Activated naive CD8-positive, alpha-beta T cell treated with anti-CD3 and anti-CD28 coated beads, Interleukin-2, amount 10 ng/mL, durations not matched to agents 7 days and 5 days (primary cell): Measurements from ENCODE around the gene NPC1L1. TPM values are rescaled to one million over a fixed set of nuclear protein-coding genes. Genes with fewer than 3 reads are reported as not detected.
"Not testable (repeated sequence)": the region's sequence is repeated elsewhere in the genome, so short reads cannot be mapped to it uniquely, and the experiment has no call there.

Source experiments
- ATAC-seq: fragments of 150-1000 bp; cut with Tn5 transposase; one replicate; pipeline ENCODE4 v1.10.0; 2021; ENCODE audit warnings: low read depth, moderate library complexity
- POLR2A ChIA-PET: fragments of 350-600 bp; sonication (Branson Sonifier 250); formaldehyde crosslinking; loops from one replicate; lab custom pipeline; 2021; ENCODE audit warnings: antibody characterized with exemption; lab: Charles Lee
- DNase-seq: peaks from one replicate; pipeline ENCODE4 v3.0.0; 2021
- H3K27ac Mint-ChIP-seq: one replicate; pipeline ENCODE4 v1.8.0; 2022; ENCODE audit warnings: mild to moderate bottlenecking, mixed read lengths
- H3K27me3 Mint-ChIP-seq: one replicate; pipeline ENCODE4 v1.8.0; 2022; ENCODE audit warnings: mild to moderate bottlenecking, moderate library complexity, mixed read lengths
- H3K36me3 Mint-ChIP-seq: one replicate; pipeline ENCODE4 v1.8.0; 2021; ENCODE audit warnings: mild to moderate bottlenecking, mixed read lengths
- H3K4me1 Mint-ChIP-seq: one replicate; pipeline ENCODE4 v1.8.0; 2021; ENCODE audit warnings: mixed read lengths
- H3K4me3 Mint-ChIP-seq: one replicate; pipeline ENCODE4 v1.8.0; 2022; ENCODE audit warnings: mild to moderate bottlenecking, moderate library complexity, mixed read lengths
- H3K9me3 Mint-ChIP-seq: one replicate; pipeline ENCODE4 v1.8.0; 2021; ENCODE audit warnings: mixed read lengths
- total RNA-seq, 2 experiments: library from RNA; stranded (reverse); gene quantifications; one replicate each; pipeline ENCODE4 v1.2.3, GENCODE V29; 2021

The NPC1L1 gene
- total RNA-seq, 2 experiments from 2014 or later: 0.11 TPM; not detected in 1

GRCh38 chr7:44561962-44562621 is 21.0 kb upstream of the NPC1L1 start:
- H3K9me3 Mint-ChIP-seq: no peaks in the 10 kb centered on the region
- peaks cover 12% of the 10 kb centered on the region for H3K36me3 Mint-ChIP-seq
- no peak for DNase-seq
- POLR2A ChIA-PET: interaction anchor here (0.7 kb wide), 1 partner anchor 71 kb away, joined by 5 read pairs; no protein-coding TSS in a partner anchor
- H3K27ac Mint-ChIP-seq: no peak overlapping the region
- no peak for ATAC-seq
- no peak overlapping the region for H3K4me3 Mint-ChIP-seq
- H3K4me1 Mint-ChIP-seq: peaks cover 5% of the 10 kb centered on the region
- peaks cover 2% of the 10 kb centered on the region for H3K27me3 Mint-ChIP-seq

- no peak overlapping the region for H3K27ac Mint-ChIP-seq
- POLR2A ChIA-PET: no interaction called here
- H3K9me3 Mint-ChIP-seq: no peaks in the 10 kb centered on the region
- H3K36me3 Mint-ChIP-seq: peaks cover 12% of the 10 kb centered on the region
- peaks cover 2% of the 10 kb centered on the region for H3K27me3 Mint-ChIP-seq
- H3K4me1 Mint-ChIP-seq: peaks cover 4% of the 10 kb centered on the region
- H3K4me3 Mint-ChIP-seq: no peak overlapping the region
- DNase-seq (no peak), ATAC-seq (no peak)
Observed at GRCh38 chr7:44561481-44561880, 20.4 kb upstream of the NPC1L1 start.

DNA sequence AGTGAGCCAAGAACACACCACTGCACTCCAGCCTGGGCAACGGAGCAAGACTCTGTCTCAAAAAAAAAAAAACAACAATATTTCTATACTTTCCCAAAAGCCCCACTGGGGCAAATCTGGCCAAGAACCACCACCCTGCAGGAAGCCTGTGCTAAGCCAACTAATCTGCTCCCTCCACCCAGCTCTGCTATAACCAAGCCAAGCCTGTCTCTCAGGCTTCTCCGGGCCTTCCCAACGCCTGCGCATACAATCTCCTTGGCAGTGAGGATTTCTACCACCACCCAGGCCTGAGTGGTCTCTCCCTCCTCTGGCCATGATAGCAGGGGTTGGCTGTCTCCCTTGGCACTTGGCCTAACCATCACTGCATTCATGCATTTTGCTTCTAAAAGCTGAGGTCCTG is 18.4 kb upstream of the NPC1L1 start:
- POLR2A ChIA-PET: no interaction called here
- Mint-ChIP-seq H3K27ac (no peak overlapping the region), H3K4me1 (no peaks in the 10 kb centered on the region), H3K27me3 (peaks cover 5% of the 10 kb centered on the region), H3K9me3 (no peaks in the 10 kb centered on the region), H3K36me3 (peaks cover 3% of the 10 kb centered on the region), H3K4me3 (no peak overlapping the region)
- no peak for ATAC-seq
- no peak for DNase-seq

- H3K4me3 Mint-ChIP-seq: no peak overlapping the region
- no peak overlapping the region for H3K27ac Mint-ChIP-seq
- H3K4me1 Mint-ChIP-seq: no peaks in the 10 kb centered on the region
- H3K27me3 Mint-ChIP-seq: peaks cover 14% of the 10 kb centered on the region
- H3K9me3 Mint-ChIP-seq: no peaks in the 10 kb centered on the region
- no peak for DNase-seq
- H3K36me3 Mint-ChIP-seq: no peaks in the 10 kb centered on the region
- ATAC-seq: no peak
- POLR2A ChIA-PET: no interaction called here
Observed at GRCh38 chr7:44557485-44557884, 16.4 kb upstream of the NPC1L1 start.

DNA sequence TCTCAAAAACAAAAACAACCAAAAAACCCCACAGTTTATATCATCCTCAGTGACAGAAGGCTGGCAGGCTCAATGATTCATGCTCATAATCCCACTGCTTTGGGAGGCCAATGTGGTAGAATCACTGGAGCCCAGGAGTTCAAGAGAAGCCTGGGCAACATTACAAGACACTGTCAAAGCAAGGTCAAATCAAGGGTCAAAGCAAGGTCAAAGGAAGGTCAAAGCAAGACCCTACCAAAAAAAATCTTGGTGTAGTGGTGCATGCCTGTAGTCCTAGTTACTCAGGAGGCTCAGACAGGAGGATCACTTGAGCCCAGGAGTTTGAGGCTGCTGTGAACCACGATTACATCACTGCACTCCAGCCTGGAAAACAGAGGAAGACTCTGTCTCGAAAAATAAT is 14.2 kb upstream of the NPC1L1 start:
- H3K36me3 Mint-ChIP-seq: no peaks in the 10 kb centered on the region
- ATAC-seq (no peak), DNase-seq (no peak)
- no peaks in the 10 kb centered on the region for H3K9me3 Mint-ChIP-seq
- H3K27me3 Mint-ChIP-seq: peaks cover 14% of the 10 kb centered on the region
- H3K4me1 Mint-ChIP-seq: no peaks in the 10 kb centered on the region
- no peak overlapping the region for H3K27ac Mint-ChIP-seq
- POLR2A ChIA-PET: no interaction called here
- no peak overlapping the region for H3K4me3 Mint-ChIP-seq

- H3K4me3 Mint-ChIP-seq, ATAC-seq, POLR2A ChIA-PET, H3K36me3 Mint-ChIP-seq, DNase-seq, H3K27ac Mint-ChIP-seq, H3K9me3 Mint-ChIP-seq, H3K4me1 Mint-ChIP-seq: not testable (repeated sequence)
- peaks cover 15% of the 10 kb centered on the region for H3K27me3 Mint-ChIP-seq
Observed at GRCh38 chr7:44552473-44553005, 11.4 kb upstream of the NPC1L1 start.

DNA sequence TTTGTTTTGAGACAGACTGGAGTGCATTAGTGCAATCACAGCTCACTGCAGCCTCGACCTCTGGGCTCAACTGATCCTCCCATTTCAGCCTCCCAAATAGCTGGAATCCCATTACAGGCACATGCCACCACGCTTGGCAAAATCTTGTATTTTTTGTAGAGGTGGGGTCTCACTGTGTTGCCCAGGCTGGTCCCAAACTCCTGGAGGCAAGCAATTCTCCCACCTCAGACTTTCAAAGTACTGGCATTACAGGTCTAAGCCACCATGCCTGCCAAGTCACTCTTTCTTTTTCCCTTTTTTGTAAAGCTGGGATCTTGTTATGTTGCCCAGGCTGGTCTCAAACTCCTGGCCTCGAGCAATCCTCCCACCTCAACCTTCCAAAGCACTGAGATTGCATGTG is 8.3 kb upstream of the NPC1L1 start:
- H3K9me3 Mint-ChIP-seq: no peaks in the 10 kb centered on the region
- H3K4me1 Mint-ChIP-seq: peaks cover 2% of the 10 kb centered on the region
- no peak overlapping the region for H3K4me3 Mint-ChIP-seq
- no peak overlapping the region for H3K27ac Mint-ChIP-seq
- DNase-seq: no peak
- ATAC-seq: no peak
- H3K36me3 Mint-ChIP-seq: no peaks in the 10 kb centered on the region
- peaks cover 17% of the 10 kb centered on the region for H3K27me3 Mint-ChIP-seq
- POLR2A ChIA-PET: interaction anchor here (1.2 kb wide), 1 partner anchor 299 kb away, joined by 4 read pairs; the partner anchor contains the start of gene H2AZ2

GRCh38 chr7:44548893-44549292 is 7.8 kb upstream of the NPC1L1 start:
- no peak for ATAC-seq
- H3K4me1 Mint-ChIP-seq: peaks cover 2% of the 10 kb centered on the region
- no peaks in the 10 kb centered on the region for H3K9me3 Mint-ChIP-seq

GRCh38 chr7:44547536-44548231 is 6.6 kb upstream of the NPC1L1 start:
- no peak for DNase-seq
- POLR2A ChIA-PET: no interaction called here
- Mint-ChIP-seq H3K27me3 (peaks cover 10% of the 10 kb centered on the region), H3K27ac (no peak overlapping the region), H3K9me3 (no peaks in the 10 kb centered on the region), H3K36me3 (no peaks in the 10 kb centered on the region), H3K4me1 (peaks cover 2% of the 10 kb centered on the region), H3K4me3 (no peak overlapping the region)
- no peak for ATAC-seq

More at GRCh38 chr7:44548893-44549292, 7.8 kb upstream of the NPC1L1 start:
- Mint-ChIP-seq H3K36me3 (no peaks in the 10 kb centered on the region), H3K27ac (no peak overlapping the region), H3K4me3 (no peak overlapping the region), H3K27me3 (peaks cover 16% of the 10 kb centered on the region)
- no peak for DNase-seq
- POLR2A ChIA-PET: interaction anchor here (1.2 kb wide), 1 partner anchor 299 kb away, joined by 4 read pairs; the partner anchor contains the start of gene H2AZ2

DNA sequence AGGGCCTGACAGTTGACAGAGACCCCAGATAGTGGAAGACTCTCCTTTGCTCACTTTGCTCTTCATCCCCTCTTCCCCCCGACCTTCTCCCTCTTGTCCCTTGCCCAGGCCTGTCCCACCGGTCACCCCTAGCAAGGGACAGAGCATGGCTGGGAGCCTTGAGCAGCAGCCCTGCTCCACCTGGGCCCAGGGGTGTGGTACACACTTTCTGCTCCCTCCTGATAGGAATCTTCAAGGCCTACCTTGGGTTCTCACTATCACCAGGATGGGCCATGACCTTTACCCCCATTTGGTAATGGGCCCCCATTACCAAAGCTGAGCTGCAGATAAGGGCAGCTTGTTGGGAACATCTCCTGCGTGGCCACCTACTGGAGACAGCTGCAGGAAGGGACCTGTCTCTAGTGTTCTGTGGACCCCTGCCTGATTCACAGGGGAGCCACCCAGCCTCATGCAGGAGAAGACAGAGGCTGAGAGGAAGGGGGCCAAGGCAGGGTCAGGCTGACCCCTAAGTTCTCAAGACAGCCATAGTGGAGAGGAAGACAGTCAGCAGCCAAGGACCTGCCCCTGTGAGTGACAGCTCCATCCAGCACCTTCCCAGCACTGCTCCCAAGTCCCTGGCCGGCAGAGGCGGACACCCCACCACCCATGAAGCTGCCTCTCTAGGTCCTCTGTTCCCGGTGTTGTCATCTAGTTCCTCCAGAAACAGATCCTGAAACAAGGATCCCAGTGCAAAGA is 913 bp upstream of the NPC1L1 start:
- no peak overlapping the region for H3K27ac Mint-ChIP-seq
- no peaks in the 10 kb centered on the region for H3K9me3 Mint-ChIP-seq
- peaks cover 6% of the 10 kb centered on the region for H3K27me3 Mint-ChIP-seq
- POLR2A ChIA-PET: no interaction called here
- DNase-seq (no peak), ATAC-seq (no peak)
- peaks cover 2% of the 10 kb centered on the region for H3K4me1 Mint-ChIP-seq
- no peaks in the 10 kb centered on the region for H3K36me3 Mint-ChIP-seq
- no peak overlapping the region for H3K4me3 Mint-ChIP-seq

GRCh38 chr7:44540592-44541027 is 520 bp downstream of the NPC1L1 start:
- no peak for DNase-seq
- H3K4me3 Mint-ChIP-seq: no peak overlapping the region
- no peak for ATAC-seq
- no peak overlapping the region for H3K27ac Mint-ChIP-seq
- POLR2A ChIA-PET: no interaction called here
- no peaks in the 10 kb centered on the region for H3K4me1 Mint-ChIP-seq
- peaks cover 2% of the 10 kb centered on the region for H3K27me3 Mint-ChIP-seq
- H3K36me3 Mint-ChIP-seq: no peaks in the 10 kb centered on the region
- H3K9me3 Mint-ChIP-seq: no peaks in the 10 kb centered on the region

DNA sequence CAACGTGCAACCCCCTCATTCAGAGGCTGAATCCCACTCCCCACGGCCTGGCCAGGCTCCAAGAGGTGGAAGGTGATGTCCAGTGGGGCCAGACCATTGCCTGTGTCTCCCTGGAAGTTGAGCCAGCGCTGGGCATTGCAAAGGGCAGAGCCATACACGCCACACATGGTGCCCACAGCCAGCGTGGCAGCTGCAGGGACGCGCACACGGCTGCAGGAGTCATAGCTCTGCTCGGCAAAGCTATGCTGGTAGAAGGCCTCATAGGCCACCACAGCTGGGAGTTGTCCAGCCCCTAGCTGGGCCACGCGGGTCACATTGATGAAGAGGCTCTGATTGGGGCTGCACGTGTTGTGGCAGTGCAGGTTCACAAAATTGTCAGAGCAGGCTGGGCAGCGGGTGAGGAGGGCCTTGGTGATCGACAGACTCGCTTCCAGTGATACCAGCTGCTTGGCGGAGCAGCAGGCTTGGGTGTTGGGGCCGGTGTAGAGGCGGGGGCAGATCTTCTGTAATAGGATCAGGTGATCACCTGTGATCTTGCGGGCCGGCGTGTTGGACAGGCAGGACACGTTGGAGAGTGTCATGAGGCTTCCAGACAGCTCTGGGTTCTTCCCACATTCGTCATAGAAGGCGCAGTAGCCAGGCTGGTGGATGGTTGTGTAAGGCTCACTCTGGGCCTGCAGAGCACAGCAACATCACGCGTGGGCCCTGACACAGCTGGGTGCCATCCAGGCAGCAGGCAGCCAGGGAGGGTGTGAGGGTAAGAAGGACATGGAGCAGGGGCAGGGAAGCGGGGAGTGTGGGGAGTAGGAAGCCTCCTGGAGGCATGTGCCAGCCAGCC is 1.2 kb downstream of the NPC1L1 start:
- POLR2A ChIA-PET: no interaction called here

More for the DNA sequence above, 1.2 kb downstream of the NPC1L1 start:
- Mint-ChIP-seq H3K27ac (no peak overlapping the region), H3K9me3 (no peaks in the 10 kb centered on the region), H3K4me3 (no peak overlapping the region), H3K36me3 (no peaks in the 10 kb centered on the region), H3K27me3 (peaks cover 2% of the 10 kb centered on the region), H3K4me1 (no peaks in the 10 kb centered on the region)
- ATAC-seq (no peak), DNase-seq (no peak)
